ENCODE data around the gene MMP3.

DNA sequence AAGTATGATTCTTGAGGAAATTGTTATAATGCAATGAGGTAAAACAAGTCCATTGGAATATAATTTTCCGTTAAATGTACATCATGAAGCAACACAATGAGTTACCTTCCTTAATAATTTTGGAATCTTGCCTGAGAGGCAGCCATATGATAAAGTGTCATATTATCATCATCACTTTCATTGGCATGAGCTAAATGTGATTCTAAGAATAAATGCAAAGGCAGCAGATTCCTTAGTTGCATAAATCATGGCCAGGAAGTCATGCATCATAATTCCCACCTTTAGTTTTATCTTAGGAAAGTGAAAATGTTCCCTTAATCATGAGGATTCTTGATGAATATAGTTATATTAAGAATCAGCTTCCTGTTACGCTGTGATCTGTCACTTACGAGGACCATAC lies 31.2 kb downstream of the MMP3 start:
- TF ChIP-seq, protein P1, sequence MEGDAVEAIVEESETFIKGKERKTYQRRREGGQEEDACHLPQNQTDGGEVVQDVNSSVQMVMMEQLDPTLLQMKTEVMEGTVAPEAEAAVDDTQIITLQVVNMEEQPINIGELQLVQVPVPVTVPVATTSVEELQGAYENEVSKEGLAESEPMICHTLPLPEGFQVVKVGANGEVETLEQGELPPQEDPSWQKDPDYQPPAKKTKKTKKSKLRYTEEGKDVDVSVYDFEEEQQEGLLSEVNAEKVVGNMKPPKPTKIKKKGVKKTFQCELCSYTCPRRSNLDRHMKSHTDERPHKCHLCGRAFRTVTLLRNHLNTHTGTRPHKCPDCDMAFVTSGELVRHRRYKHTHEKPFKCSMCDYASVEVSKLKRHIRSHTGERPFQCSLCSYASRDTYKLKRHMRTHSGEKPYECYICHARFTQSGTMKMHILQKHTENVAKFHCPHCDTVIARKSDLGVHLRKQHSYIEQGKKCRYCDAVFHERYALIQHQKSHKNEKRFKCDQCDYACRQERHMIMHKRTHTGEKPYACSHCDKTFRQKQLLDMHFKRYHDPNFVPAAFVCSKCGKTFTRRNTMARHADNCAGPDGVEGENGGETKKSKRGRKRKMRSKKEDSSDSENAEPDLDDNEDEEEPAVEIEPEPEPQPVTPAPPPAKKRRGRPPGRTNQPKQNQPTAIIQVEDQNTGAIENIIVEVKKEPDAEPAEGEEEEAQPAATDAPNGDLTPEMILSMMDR (IDR thresholded peaks at IDR 0.05; ENCODE audit: low read length): no peak
- TF ChIP-seq EZH2 (IDR thresholded peaks at IDR 0.05; ENCODE audit: borderline replicate concordance, low read length): no peak
